C1 segment of cervical spinal cord (tissue), 14 donors: ENCODE measurements around the gene CAPNS1.
"Not testable (repeated sequence)": the region's sequence is repeated elsewhere in the genome, so short reads cannot be mapped to it uniquely, and the experiment has no call there.

Source experiments
- DNase-seq, 14 donors: peaks; one replicate each; lab custom pipeline; 2025; lab: John Stamatoyannopoulos, UW

Gene CAPNS1

DNA sequence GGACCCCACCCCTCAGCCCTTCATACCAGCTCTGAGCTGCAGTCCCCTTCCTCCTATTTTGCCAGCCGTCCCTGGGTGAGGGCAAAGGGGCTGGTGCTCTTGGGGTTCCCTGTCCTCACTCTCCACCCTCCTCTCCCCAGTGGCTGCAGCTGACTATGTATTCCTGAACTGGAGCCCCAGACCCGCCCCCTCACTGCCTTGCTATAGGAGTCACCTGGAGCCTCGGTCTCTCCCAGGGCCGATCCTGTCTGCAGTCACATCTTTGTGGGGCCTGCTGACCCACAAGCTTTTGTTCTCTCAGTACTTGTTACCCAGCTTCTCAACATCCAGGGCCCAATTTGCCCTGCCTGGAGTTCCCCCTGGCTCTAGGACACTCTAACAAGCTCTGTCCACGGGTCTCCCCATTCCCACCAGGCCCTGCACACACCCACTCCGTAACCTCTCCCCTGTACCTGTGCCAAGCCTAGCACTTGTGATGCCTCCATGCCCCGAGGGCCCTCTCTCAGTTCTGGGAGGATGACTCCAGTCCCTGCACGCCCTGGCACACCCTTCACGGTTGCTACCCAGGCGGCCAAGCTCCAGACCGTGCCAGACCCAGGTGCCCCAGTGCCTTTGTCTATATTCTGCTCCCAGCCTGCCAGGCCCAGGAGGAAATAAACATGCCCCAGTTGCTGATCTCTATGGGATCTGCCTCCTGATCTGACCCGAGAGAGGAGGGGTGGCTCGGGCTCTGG, 10.0 kb downstream of the CAPNS1 start:
- no peak for DNase-seq

DNA sequence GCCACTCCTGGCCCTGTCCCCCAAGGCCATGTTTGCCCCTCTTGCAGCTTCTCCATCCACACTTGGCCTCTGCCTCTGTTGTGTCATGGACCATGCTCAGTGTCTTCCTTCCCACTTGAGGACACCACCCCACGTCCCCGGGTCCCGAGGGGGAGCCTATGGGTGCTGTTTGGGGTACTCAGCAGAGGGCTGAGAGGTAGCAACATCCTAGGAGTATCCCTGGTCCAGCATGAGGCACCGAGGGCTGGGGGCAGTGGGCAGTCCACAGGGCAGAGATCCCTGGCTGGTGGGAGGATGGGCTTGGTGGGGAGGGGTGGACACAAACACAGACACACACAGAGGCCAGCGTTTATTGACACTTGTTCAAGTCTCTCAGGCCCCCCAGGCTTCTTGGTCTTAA, 10.7 kb downstream of the CAPNS1 start:
- DNase-seq, result no peak

DNA sequence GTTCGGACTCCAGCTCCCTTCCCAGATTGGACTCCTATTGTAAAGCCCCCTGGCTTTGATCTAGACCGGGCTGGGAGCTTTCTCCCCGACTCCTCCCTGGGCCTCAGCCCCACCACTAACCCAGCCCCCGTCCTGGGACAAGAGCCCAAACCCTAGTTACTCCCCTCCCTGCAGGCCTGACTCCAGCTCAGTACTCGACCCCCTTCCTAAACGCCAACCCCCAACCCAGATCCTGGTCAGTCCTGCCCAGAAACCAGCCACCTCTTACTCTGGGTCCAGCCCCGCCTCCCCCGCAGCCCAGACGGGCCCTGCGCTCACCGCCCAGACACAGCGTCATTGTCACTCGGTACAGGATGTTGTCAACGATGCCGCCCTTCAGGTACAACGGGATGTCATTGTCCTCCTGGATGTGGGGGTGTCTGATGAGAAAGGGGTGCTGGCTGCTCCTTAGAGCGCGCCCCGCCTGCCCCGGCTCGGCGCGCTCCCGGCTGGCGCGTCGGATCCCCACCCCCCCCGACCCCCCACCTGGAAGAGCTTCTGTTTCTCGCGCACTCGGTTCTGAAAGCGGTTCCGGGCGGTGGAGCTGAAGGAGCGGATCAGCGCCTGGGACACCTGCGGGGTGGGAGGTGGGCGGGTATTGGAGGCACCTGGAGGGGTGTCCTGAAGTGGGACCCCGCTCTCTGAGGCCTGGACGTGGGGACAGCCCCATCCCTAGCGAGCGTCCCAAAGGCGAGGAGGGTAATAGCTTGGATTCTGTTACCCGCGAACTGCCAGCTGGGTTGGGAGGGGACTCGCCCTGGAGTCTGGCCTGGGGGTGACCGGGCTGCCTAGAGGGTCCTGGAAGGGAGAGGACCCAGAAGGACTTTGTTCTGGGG, 11.5 kb downstream of the CAPNS1 start:
- peak in 1 of 14 donors; percentile 79 for DNase-seq

DNA sequence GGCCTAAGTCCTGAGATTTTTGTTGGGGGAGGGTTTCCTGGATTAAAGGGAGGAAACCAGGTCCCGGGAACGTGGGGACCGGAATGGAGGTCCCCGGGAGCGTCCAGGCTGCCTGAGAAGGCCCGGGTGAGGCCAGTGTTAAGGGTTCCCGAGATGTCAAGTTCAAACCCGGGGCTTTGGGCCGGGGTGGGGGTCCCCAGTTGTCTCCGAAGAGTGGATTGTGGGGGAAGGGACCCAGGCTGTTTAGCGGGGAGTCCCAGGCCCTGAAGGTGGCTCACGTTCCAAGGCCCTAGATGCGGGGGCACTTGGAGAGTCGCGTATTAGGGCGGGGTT, 12.1 kb downstream of the CAPNS1 start:
- no peak for DNase-seq

DNA sequence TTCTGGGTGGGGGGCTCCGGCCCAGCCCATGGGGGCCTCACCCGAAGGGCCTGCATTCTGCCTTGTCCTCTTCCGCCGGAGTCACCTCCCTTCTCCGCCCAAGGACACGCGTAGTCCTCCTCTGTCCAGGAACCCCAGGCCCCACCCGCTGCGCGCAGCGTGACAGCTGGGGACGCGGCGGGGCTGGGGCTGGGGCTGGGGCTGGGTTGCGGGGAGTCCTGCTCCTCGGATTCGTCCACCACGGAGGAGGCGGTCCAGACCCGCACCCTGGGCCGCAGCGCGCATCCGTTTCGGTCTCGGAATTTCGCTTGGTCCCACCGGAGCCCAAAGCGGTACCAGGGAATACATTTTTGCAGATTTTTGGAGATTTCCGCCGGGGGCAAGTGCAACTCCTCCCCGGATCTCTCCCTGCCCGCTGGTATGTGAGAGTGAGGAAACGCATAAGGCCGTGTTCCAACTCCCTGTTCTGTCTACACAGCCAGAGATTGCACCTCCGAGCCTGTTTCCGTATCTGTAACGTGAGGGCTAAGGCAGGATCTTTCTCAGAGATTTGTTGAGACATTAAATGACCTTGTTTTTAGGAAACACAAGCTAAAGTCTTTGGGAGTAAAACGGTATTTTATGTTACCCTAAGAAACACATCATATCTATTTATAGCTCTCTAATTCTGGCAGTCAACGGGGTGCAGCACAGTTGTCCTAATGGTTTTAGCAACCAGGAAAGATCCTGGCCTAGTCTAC, 12.7 kb downstream of the CAPNS1 start, which contains the start of gene COX7A1:
Gene COX7A1 (minus strand): TSS at position 96 of the 740 bp plus-strand sequence. CDS start 40 bp downstream, at position 56.
- DNase-seq, result peak in 1 of 14 donors; percentile 75

DNA sequence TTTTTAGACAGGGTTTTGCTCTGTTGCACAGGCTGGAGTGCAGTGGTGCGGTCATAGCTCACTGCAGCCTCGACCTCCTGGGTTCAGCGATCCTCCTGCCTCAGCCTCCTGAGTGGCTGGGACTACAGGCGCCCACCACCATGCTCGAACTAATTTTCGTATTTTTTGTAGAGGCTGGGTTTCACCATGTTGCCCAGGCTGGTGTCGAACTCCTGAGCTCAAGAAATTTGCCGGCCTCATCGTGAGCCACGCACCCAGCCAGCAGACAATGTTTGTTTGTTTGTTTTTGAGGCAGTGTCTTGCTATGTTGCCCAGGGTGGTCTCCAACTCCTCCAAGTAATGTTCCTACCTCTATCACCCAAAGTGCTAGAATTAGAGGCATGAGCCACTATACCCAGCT, 13.3 kb downstream of the CAPNS1 start:
- no peak for DNase-seq

DNA sequence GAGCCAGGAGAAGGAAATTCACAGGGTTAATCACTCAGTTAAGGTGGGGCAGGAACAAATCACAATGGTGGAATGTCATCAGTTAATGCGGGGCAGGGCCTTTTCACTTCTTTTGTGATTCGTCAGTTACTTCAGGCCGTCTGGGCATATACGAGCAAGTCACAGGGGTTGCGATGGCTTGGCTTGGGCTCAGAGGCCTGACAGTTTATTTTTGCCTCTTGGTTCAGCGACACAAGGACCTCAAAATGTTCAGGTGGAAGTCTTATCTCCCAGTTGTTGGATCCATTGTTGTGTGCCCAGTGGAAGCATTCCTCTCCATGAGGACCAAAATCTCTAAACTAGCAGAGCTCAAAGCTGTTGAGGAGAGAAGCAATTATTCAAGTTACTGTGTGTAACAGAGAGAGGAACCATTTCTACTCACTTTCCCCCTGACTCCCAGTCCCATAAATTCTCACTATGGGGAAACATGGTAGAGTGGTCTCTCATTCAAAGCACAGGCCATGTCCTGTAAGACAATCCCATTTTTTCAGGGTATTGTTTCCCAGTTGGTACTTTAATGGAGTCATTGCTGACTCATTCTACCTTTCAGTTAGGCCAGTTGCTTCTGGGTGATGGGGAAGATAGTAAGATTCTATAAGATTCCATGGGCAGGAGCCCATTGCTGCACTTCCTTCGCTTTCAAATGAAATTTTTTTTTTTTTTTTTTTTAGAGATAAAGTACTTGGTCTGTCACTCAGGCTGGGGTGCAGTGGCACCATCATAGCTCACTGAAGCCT, 21.1 kb downstream of the CAPNS1 start:
- no peak for DNase-seq

DNA sequence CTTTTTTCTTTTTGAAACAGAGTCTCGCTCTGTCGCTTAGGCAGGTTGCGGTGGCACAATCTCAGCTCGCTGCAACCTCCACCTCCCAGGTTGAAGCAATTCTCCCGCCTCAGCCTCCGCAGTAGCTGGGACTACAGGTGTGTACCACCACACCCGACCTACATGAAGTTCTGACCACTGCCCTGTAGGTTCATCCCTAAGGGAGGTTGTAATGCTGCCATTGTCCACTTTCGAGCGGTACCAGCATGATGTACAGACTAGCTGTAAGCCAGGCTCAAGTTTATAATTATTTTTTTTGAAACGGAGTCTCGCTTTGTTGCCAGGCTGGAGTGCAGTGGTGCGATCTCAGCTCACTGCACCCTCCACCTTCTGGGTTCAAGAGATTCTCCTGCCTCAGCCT, 23.9 kb downstream of the CAPNS1 start:
- no peak for DNase-seq

DNA sequence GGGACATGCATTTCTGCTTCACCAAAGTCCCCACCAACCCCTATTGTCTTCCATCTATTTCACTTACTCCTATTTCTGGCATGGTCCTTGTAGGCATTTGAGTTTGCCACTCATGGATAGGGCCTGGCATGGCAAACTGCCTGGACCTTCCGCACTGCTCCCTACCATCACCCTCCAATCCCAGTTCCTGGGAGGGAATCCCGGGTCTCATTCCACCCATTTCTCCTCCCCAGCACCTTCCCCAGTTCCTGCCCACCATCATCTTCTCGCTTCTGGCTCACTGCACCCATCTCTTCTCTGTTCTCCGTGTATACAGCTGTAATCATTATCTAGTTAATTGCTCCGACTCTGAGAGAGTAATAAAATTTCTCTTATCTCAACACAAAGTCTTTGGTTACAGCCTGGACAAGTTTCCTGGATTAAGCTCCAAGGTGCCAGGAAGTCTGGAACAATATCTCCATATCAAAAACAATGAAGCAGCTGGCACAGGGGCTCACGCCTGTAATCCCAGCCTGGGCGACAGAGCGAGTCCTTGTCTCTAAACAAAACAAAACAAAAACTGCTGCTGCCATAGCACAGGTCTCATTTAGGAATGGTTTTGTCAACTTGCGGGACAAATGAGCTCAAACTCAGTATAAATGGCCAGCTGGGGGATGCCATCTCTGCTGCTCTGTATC, 29.4 kb downstream of the CAPNS1 start:
- no peak for DNase-seq

DNA sequence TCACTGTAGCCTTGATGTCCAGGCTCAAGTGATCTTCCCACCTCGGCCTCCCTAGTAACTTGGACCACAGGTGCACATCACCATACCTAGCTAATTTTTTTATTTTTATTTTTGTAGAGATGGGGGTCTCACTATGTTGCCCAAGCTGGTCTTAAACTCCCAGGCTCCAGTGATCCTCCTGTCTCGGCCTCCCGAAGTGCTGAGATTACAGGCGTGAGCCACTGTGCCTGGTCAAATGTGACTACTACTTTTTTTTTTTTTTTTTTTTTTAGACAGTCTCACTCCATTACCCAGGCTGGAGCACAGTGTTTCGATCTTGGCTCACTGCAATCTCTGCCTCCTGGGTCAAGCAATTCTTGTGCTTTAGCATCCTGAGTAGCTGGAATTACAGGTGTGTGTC, 33.0 kb downstream of the CAPNS1 start:
- no peak for DNase-seq

DNA sequence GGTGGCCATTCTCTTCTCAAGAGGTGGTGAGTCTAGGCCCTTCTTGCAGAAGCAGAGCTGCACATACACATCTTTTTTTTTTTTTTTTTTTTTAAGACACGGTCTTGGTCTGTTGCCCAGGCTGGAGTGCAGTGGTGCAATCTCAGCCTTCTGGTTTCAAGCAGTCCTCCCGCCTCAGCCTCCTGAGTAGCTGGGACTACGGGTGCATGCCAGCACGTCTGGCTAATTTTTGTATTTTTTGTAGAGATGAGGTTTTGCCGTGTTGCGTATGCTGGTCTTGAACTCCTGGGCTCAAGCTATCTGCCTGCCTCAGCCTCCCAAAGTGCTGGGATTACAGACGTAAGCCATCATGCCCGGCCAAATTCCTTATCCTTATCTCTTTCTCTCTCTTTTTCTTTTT, 34.0 kb downstream of the CAPNS1 start:
- not testable (repeated sequence) for DNase-seq

DNA sequence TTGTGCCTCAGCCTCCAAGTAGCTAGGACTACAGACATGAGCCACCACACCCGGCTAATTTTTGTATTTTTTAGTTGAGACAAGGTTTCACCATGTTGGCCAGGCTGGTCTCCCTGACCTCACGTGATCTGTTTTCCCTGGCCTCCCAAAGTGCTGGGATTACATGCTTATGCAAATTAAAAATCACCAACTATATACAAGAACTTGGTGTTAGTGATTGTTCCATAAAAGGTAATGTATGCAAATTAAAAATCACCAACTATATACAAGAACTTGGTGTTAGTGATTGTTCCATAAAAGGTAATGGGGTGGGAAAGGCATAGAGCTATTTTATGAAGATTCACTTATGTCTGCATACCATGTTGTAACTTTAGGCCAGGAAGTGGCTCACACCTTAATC, 39.2 kb downstream of the CAPNS1 start:
- DNase-seq, result not testable (repeated sequence)

DNA sequence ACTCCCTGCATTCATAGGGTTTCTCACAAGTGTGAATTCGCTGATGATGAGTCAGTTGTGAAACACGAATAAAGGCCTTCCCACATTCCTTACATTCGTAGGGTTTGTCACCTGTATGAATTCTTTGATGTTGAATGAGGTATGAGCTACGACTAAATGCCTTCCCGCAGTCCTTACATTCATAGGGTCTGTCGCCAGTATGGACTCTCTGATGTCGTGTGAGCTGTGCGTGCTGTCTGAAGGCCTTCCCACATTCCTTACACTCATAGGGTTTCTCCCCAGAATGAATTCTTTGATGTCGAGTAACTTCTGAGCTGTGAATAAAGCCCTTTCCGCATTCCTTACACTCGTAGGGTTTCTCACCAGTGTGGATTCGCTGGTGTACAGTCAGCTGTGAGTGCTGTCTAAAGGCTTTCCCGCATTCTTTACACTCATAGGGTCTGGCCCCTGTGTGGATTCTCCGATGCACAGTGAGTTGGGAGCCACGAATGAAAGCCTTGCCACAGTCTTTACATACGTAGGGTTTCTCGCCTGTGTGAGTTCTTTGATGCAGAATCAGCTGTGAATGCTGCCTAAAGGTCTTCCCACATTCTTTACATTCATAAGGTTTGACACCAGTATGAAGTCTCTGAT, 42.9 kb downstream of the CAPNS1 start:
- no peak for DNase-seq

DNA sequence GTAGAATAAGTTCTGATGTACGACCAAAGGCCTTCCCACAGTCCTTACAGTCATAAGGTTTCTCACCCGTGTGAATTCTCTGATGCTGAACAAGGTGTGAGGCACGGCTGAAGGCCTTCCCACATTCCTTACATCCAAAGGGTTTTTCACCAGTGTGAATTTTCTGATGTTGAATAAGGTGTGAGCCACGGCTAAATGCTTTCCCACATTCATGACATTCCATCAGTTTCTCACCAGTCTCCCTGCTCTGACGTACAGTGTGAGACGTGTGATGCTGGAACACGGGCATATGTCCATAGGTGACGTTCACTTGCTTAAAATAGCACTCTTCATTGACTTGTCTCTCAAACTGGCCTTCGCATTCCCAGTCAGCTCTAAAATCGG, 43.4 kb downstream of the CAPNS1 start:
- no peak for DNase-seq

DNA sequence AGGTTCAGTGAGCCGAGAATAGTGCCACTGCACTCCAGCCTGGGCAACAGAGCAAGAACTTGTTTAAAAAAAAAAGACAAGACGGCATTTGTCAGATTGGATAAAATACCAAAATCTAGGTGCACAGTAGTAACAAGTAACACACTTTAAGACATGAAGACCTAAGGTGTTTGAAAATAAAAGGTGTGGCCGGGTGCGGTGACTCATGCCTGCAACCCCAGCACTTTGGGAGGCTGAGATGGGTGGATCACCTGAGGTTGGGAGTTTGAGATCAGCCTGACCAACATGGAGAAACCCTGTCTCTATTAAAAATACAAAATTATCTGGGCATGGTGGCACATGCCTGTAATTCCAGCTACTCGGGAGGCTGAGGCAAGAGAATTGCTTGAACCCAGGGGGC, 46.9 kb downstream of the CAPNS1 start:
- not testable (repeated sequence) for DNase-seq

DNA sequence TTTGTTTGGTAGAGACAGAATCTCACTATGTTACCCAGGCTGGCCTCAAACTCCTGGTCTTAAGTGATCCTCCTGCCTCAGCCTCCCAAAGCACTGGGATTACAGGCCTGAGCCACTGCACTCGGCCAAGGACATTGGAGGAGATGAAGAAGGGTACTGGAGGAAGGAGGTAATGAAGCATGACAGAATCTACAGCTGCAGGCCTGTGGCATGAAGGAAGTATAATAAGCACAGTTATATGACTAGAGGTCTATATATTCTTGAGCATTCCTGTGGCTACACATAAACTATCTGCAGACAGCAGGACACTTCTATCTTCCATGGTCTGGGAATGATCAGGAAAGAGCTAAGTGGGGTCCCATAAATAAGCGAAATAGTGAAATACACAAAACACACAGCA, 56.4 kb downstream of the CAPNS1 start:
- DNase-seq, result no peak

DNA sequence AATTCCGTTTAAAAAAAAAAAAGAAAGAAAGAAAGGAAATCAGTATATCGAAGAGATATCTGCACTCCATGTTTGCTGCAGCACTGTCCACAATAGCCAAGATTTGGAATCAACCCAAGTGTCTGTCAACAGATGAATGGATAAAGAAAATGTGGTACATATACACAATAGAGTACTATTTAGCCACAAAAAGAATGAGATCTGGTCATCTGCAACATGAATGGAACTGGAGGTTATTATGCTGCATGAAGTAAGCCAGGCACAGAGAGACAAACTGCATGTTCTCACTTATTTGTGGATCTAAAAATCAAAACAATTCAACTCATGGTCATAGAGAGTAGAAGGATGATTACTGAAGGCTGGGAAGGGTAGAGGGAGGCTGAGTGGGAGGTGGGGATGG, 58.3 kb downstream of the CAPNS1 start:
- DNase-seq, result peak in 7 of 14 donors; percentile 3 to 41 (median 14)
